ENCODE results near the gene ZNF683. TPM values are rescaled to one million over a fixed set of nuclear protein-coding genes. Genes with fewer than 3 reads are reported as not detected.
"Not testable (repeated sequence)": the region's sequence is repeated elsewhere in the genome, so short reads cannot be mapped to it uniquely, and the experiment has no call there.

Gene ZNF683
- total RNA-seq, 1 donor from 2014 or later: not detected

DNA sequence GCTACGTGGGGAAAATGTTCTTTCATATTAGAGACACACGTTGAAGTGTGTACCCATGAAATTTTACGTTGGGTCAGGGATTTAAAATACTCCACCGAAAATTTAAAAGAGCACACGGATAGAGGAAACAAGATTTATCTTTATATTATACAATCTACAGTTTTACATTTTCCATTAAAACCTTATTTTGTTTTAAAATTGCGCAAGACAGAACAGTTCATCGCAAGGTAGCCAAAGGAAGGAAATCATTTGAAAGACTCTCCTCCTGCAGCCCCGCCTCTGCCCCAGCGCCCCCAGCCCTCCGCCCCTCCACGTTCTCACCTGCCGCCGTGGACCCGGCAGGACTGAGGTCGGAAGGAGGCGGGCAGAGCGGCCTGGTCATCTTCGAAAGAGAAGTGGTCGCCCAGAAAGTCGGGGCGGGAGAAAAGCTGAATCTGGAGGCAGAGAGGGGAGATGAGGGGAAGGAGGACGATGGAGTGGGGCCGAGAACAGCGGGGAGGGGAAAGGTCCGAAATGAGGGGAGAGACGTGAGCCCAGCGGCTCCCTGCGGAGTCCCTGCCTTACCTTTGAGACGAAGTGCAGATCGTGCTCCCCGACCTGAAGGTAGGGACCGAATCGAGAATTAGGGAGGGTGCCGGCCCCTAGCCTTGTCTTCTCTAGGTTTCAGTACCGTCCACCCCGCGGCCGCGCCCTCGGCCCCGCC, 36.6 kb downstream of the ZNF683 start:
- Histone ChIP-seq H3K4me3 (ENCODE audit: low read depth, low read length) (peak overlapping the region; percentile 68), H3K27me3 (ENCODE audit: control insufficient read depth, insufficient read depth, low read length) (peaks cover 18% of the 10 kb centered on the region), H3K36me3 (ENCODE audit: control insufficient read depth, insufficient read depth, low read length) (no peaks in the 10 kb centered on the region)
- TF ChIP-seq, protein P1, sequence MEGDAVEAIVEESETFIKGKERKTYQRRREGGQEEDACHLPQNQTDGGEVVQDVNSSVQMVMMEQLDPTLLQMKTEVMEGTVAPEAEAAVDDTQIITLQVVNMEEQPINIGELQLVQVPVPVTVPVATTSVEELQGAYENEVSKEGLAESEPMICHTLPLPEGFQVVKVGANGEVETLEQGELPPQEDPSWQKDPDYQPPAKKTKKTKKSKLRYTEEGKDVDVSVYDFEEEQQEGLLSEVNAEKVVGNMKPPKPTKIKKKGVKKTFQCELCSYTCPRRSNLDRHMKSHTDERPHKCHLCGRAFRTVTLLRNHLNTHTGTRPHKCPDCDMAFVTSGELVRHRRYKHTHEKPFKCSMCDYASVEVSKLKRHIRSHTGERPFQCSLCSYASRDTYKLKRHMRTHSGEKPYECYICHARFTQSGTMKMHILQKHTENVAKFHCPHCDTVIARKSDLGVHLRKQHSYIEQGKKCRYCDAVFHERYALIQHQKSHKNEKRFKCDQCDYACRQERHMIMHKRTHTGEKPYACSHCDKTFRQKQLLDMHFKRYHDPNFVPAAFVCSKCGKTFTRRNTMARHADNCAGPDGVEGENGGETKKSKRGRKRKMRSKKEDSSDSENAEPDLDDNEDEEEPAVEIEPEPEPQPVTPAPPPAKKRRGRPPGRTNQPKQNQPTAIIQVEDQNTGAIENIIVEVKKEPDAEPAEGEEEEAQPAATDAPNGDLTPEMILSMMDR (IDR thresholded peaks at IDR 0.05; ENCODE audit: insufficient read depth, low read length, poor library complexity, severe bottlenecking): no peak
- no peak for DNase-seq (ENCODE audit: low read depth)

DNA sequence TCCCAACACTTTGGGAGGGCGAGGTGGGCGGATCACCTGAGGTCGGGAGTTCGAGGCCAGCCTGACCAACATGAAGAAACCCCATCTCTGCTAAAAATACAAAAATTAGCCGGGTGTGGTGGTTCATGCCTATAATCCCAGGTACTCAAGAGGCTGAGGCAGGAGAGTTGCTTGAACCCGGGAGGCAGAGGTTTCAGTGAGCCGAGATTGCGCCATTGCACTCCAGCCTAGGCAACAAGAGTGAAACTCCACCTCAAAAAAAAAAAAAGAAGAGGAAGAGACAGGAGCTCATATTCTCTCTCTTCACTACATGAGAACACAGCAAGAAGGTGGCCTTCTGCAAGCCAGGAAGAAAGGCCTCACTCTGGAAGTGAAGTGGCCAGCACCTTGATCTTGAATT, 39.2 kb downstream of the ZNF683 start:
- not testable (repeated sequence) for H3K4me3 ChIP-seq (ENCODE audit: low read depth, low read length); H3K36me3 ChIP-seq (ENCODE audit: control insufficient read depth, insufficient read depth, low read length); DNase-seq (ENCODE audit: low read depth)
- peaks cover 16% of the 10 kb centered on the region for H3K27me3 ChIP-seq (ENCODE audit: control insufficient read depth, insufficient read depth, low read length)

GRCh38 chr1:26330276-26330675, 42.3 kb downstream of the ZNF683 start:
- TF ChIP-seq, protein P1 (IDR thresholded peaks at IDR 0.05; ENCODE audit: insufficient read depth, low read length, poor library complexity, severe bottlenecking): no peak
- H3K4me3 ChIP-seq (ENCODE audit: low read depth, low read length): no peak overlapping the region

GRCh38 chr1:26329380-26329779, 43.2 kb downstream of the ZNF683 start:
- H3K27me3 ChIP-seq (ENCODE audit: control insufficient read depth, insufficient read depth, low read length); DNase-seq (ENCODE audit: low read depth); H3K4me3 ChIP-seq (ENCODE audit: low read depth, low read length); H3K36me3 ChIP-seq (ENCODE audit: control insufficient read depth, insufficient read depth, low read length): not testable (repeated sequence)

More at GRCh38 chr1:26330276-26330675, 42.3 kb downstream of the ZNF683 start:
- DNase-seq (ENCODE audit: low read depth): no peak
- Histone ChIP-seq H3K27me3 (ENCODE audit: control insufficient read depth, insufficient read depth, low read length) (no peaks in the 10 kb centered on the region), H3K36me3 (ENCODE audit: control insufficient read depth, insufficient read depth, low read length) (no peaks in the 10 kb centered on the region)

GRCh38 chr1:26328597-26328996, 44.0 kb downstream of the ZNF683 start:
- H3K4me3 ChIP-seq (ENCODE audit: low read depth, low read length): no peak overlapping the region
- TF ChIP-seq, protein P1 (IDR thresholded peaks at IDR 0.05; ENCODE audit: insufficient read depth, low read length, poor library complexity, severe bottlenecking): no peak
- H3K36me3 ChIP-seq (ENCODE audit: control insufficient read depth, insufficient read depth, low read length): no peaks in the 10 kb centered on the region
- no peaks in the 10 kb centered on the region for H3K27me3 ChIP-seq (ENCODE audit: control insufficient read depth, insufficient read depth, low read length)
- DNase-seq (ENCODE audit: low read depth): no peak

GRCh38 chr1:26327956-26328362, 44.6 kb downstream of the ZNF683 start:
- no peak for DNase-seq (ENCODE audit: low read depth)
- TF ChIP-seq, protein P1 (IDR thresholded peaks at IDR 0.05; ENCODE audit: insufficient read depth, low read length, poor library complexity, severe bottlenecking): no peak
- Histone ChIP-seq H3K4me3 (ENCODE audit: low read depth, low read length) (no peak overlapping the region), H3K27me3 (ENCODE audit: control insufficient read depth, insufficient read depth, low read length) (no peaks in the 10 kb centered on the region), H3K36me3 (ENCODE audit: control insufficient read depth, insufficient read depth, low read length) (no peaks in the 10 kb centered on the region)

- Histone ChIP-seq H3K36me3 (ENCODE audit: control insufficient read depth, insufficient read depth, low read length) (no peaks in the 10 kb centered on the region), H3K27me3 (ENCODE audit: control insufficient read depth, insufficient read depth, low read length) (no peaks in the 10 kb centered on the region), H3K4me3 (ENCODE audit: low read depth, low read length) (no peak overlapping the region)
- no peak for DNase-seq (ENCODE audit: low read depth)
- TF ChIP-seq, protein P1 (IDR thresholded peaks at IDR 0.05; ENCODE audit: insufficient read depth, low read length, poor library complexity, severe bottlenecking): no peak
Measured at GRCh38 chr1:26324550-26324949, 48.0 kb downstream of the ZNF683 start.

Data from kidney epithelial cell (primary cell).